ENCODE results near the gene CELA1. TPM values are rescaled to one million over a fixed set of nuclear protein-coding genes. Genes with fewer than 3 reads are reported as not detected.

CELA1 gene
- total RNA-seq, 1 donor from 2014 or later, result not detected

GRCh38 chr12:51285843-51286242 is 60.6 kb downstream of the CELA1 start:
- H3K27ac Mint-ChIP-seq (ENCODE audit: unreplicated experiment), result no peak overlapping the region
- no peaks in the 10 kb centered on the region for H3K9me3 Mint-ChIP-seq
- no peaks in the 10 kb centered on the region for H3K4me1 Mint-ChIP-seq
- H3K4me3 Mint-ChIP-seq, result no peak overlapping the region
- no peak for DNase-seq (ENCODE audit: low read depth, low spot score)
- TF ChIP-seq CTCF (conservative IDR thresholded peaks at IDR 0.05), result no peak
- H3K27me3 Mint-ChIP-seq (ENCODE audit: low read depth), result peaks cover 3% of the 10 kb centered on the region
- H3K36me3 Mint-ChIP-seq (ENCODE audit: low read depth), result no peaks in the 10 kb centered on the region

GRCh38 chr12:51281202-51281924 is 65.1 kb downstream of the CELA1 start:
- no peak overlapping the region for H3K27ac Mint-ChIP-seq (ENCODE audit: unreplicated experiment)
- no peaks in the 10 kb centered on the region for H3K4me1 Mint-ChIP-seq
- no peaks in the 10 kb centered on the region for H3K36me3 Mint-ChIP-seq (ENCODE audit: low read depth)

More at GRCh38 chr12:51281202-51281924, 65.1 kb downstream of the CELA1 start:
- Mint-ChIP-seq H3K9me3 (no peaks in the 10 kb centered on the region), H3K27me3 (ENCODE audit: low read depth) (peaks cover 3% of the 10 kb centered on the region), H3K4me3 (no peak overlapping the region)
- no peak for DNase-seq (ENCODE audit: low read depth, low spot score)
- no peak for TF ChIP-seq CTCF (conservative IDR thresholded peaks at IDR 0.05)

Other genes starting within 250 kb of the CELA1 start
- 28.5 and 28.8 TPM in 2 replicates for gene TFCP2, start 173.5 kb downstream of the CELA1 start, total RNA-seq
- gene POU6F1, start 128.6 kb downstream of the CELA1 start, total RNA-seq, result 7.7 and 9.3 TPM in 2 replicates
- 70.0 and 80.4 TPM in 2 replicates for gene DAZAP2, start 107.9 kb downstream of the CELA1 start, total RNA-seq
- 0.82 and 1.6 TPM in 2 replicates for gene SMAGP, start 76.3 kb downstream of the CELA1 start, total RNA-seq
- gene BIN2, start 22.5 kb downstream of the CELA1 start, total RNA-seq, result not detected in 2 replicates
- 0.09 and 0.16 TPM in 2 replicates for gene GALNT6, start 44.7 kb upstream of the CELA1 start, total RNA-seq
- 30.9 and 33.8 TPM in 2 replicates for gene SLC4A8, start 78.2 kb upstream of the CELA1 start, total RNA-seq
- gene SCN8A, start 244.6 kb upstream of the CELA1 start, total RNA-seq, result 13.0 and 13.5 TPM in 2 replicates

Measured in neural crest cell (in vitro differentiated cells).